HG02884 (cell line): Measurements from ENCODE around the gene CSHL1.
"Not testable (repeated sequence)": the region's sequence is repeated elsewhere in the genome, so short reads cannot be mapped to it uniquely, and the experiment has no call there.

ENCODE experiments used
- ATAC-seq: cut with Tn5 transposase; IDR thresholded peaks from one replicate; pipeline ENCODE4 v1.9.1; 2021; ENCODE audit warnings: mild to moderate bottlenecking, moderate library complexity; ENCODE audit not compliant: unreplicated experiment

CSHL1 gene

GRCh38 chr17:63941162-63941561, 30.1 kb upstream of the CSHL1 start:
- no peak for ATAC-seq

- ATAC-seq: no peak
Measured at GRCh38 chr17:63940584-63940983, 29.5 kb upstream of the CSHL1 start.

- ATAC-seq: no peak
Measured at GRCh38 chr17:63939884-63940283, 28.8 kb upstream of the CSHL1 start.

- no peak for ATAC-seq
Measured at GRCh38 chr17:63939401-63939800, 28.3 kb upstream of the CSHL1 start.

GRCh38 chr17:63937920-63938319, 26.9 kb upstream of the CSHL1 start:
- no peak for ATAC-seq

- ATAC-seq: no peak
Measured at GRCh38 chr17:63937319-63937718, 26.3 kb upstream of the CSHL1 start.

- no peak for ATAC-seq
Measured at GRCh38 chr17:63934183-63935112, 23.4 kb upstream of the CSHL1 start.

- no peak for ATAC-seq
Measured at GRCh38 chr17:63933598-63933997, 22.5 kb upstream of the CSHL1 start.

- ATAC-seq: no peak
Measured at GRCh38 chr17:63932721-63933120, 21.7 kb upstream of the CSHL1 start.

- ATAC-seq: peak; percentile 78
Measured at GRCh38 chr17:63931981-63932561, 21.0 kb upstream of the CSHL1 start, which contains the start of gene CD79B. Gene CD79B, minus strand, starts transcription at chr17:63932331. Its CDS starts 70 bp downstream, at chr17:63932261.

GRCh38 chr17:63930951-63931575, 20.0 kb upstream of the CSHL1 start:
- no peak for ATAC-seq

- no peak for ATAC-seq
Measured at GRCh38 chr17:63929860-63930766, 19.1 kb upstream of the CSHL1 start.

GRCh38 chr17:63928966-63929695, 18.1 kb upstream of the CSHL1 start:
- ATAC-seq: no peak

GRCh38 chr17:63928172-63928666, 17.2 kb upstream of the CSHL1 start:
- ATAC-seq: no peak

GRCh38 chr17:63927464-63928171, 16.6 kb upstream of the CSHL1 start:
- no peak for ATAC-seq

- no peak for ATAC-seq
Measured at GRCh38 chr17:63926164-63926563, 15.1 kb upstream of the CSHL1 start.

GRCh38 chr17:63925615-63926014, 14.6 kb upstream of the CSHL1 start:
- no peak for ATAC-seq

GRCh38 chr17:63922402-63922801, 11.3 kb upstream of the CSHL1 start:
- not testable (repeated sequence) for ATAC-seq

- ATAC-seq: not testable (repeated sequence)
Measured at GRCh38 chr17:63920779-63921178, 9.7 kb upstream of the CSHL1 start.
